GM18870 (cell line): ENCODE results near the gene TMEM151A.
"Not testable (repeated sequence)": the region's sequence is repeated elsewhere in the genome, so short reads cannot be mapped to it uniquely, and the experiment has no call there.

ENCODE experiments used
- ATAC-seq: cut with Tn5 transposase; IDR thresholded peaks from one replicate; pipeline ENCODE4 v1.9.1; 2021; ENCODE audit warnings: moderate library complexity; ENCODE audit not compliant: unreplicated experiment

The TMEM151A gene

DNA sequence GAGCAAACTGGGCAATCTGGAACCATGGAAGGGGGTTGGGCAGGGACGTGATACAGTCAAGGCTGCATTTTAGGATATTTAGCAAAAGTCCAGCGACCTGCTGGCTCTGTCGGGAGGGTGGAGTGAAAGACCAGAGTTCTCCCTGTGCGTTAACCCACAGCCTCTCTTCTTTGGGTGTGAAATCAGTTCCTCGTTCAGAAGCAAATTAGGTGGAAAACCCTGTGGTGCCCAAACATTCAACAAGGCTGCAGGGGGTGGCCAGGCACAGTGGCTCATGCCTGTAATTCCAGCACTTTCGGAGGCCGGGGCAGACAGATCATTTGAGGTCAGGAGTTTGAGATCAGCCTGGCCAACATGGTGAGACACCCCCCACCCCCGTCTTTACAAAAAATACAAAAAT lies 5.9 kb downstream of the TMEM151A start:
- no peak for ATAC-seq

DNA sequence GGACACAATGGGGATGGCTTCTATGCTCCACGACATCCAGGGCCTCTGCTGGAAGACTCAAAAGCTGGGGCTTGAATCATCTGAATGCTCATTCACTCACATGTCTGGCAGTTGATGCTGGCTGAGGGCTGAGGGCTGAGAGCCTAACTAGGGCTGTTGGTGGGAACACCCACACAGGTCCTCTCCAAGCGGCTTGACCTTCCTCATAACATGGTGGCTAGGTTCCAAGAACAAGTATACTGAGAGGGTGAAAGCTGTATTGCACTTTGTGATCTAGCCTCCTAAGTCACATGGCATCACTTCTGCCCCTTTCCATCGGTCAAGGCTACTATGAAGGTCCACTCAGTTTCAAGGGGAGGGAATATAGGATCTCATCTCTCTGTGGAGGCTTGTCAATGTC lies 7.5 kb downstream of the TMEM151A start:
- ATAC-seq: no peak

DNA sequence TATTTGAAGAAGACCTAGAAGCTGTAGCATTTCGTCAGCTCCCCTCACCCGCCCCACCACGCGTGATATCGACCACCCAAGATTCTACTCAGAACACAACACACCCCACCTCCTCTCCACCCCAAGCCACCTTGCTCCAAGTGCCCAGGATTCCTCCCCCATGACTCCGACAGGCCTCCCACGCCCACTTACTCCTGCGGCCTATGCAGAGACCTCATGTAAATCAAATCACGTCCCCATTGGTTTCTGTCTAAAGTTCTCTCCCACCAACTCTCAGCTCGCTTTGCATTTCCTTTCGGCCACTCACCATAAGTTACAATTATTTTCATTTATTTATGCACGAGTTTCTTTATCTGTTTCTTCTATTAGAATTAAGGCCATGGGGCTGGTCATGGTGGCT lies 11.0 kb downstream of the TMEM151A start:
- ATAC-seq: no peak

GRCh38 chr11:66309475-66309874 lies 17.8 kb downstream of the TMEM151A start:
- ATAC-seq: no peak

DNA sequence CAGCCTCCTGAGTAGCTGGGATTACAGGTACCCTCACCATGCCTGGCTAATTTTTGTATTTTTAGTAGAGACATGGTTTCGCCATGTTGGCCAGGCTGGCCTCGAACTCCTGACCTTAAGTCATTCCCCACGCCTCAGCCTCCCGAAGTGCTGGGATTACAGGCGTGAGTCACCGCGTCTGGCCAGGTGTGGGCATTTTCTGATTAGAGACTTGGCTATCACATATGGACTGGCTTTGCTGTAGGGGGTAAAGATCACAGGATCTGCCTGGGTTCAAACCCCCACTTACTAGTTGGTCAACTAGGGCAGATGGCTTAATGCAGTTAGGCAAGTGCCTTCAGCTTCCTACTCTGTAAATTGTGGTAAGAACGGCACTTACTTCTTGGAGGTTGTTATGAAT lies 18.6 kb downstream of the TMEM151A start:
- no peak for ATAC-seq

- not testable (repeated sequence) for ATAC-seq
Observed at GRCh38 chr11:66310803-66311440, 19.2 kb downstream of the TMEM151A start.

- ATAC-seq: no peak
Observed at GRCh38 chr11:66311470-66311964, 19.8 kb downstream of the TMEM151A start.

DNA sequence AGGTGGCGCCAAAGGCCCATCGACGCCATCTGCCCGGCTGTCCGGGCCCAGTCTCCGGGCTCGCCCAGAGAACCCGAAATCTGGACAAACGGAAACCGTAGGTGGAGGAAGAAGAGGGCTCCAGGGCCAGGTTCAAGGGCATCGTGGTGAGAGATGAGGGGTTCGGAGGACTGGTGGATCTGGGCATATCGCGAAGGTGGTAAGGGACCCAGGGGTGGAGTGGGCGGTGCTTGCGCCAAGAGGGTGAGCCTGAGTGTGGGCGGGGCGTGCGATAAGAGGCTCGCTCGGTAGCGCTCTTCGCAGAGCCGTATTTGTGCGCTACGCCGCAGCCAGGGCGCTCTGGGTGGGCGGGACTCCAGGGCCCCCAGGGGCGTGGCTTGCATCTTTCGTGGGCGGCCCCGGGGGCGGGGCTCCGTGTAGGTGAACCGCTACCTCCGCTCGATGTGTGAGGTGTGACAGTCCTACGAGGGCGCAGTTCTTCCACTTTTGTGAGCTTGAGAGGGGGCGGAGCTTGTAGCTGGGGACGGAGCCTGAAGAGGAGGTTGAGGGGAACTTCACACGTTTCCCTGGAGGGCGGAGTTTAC lies 20.4 kb downstream of the TMEM151A start:
- ATAC-seq: peak; percentile 65

DNA sequence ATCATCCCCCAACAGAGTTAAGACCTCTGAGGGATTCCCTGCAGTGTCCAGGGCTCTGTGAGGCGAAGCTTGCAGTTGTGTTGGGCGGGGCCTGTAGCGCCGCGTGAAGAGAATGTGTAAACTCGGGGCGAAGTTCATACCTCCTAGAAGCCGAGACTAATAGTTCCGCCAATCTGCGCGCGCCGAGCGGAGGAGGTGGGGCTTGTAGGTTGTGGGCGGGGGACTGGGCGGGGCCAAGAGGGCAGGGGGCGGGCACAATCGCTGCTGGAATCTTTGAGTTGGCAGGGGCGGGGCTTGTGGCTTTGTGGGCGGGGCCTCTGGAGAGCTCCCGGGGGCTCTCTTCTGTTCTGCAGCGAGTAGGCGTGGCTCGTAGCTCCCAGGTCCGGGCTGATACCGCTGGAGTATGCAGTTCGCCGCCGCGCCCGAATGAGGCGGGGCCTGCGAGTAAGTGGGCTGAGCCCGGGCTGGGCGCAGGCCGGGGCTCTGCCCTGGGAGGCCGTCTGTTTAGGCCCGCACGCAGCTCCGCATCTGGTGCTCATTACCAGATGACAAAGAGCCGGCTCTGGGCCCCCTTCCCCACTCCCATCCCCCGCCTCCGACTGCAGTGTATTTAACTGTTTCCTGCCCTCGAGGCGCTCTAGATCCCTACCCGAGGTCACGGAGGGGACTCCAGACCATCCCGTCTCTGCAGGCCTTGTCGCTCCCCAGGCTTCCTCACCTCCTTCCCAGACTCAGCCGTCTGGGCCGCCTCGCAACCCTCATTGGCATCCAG lies 21.0 kb downstream of the TMEM151A start:
- ATAC-seq: peak; percentile 41

DNA sequence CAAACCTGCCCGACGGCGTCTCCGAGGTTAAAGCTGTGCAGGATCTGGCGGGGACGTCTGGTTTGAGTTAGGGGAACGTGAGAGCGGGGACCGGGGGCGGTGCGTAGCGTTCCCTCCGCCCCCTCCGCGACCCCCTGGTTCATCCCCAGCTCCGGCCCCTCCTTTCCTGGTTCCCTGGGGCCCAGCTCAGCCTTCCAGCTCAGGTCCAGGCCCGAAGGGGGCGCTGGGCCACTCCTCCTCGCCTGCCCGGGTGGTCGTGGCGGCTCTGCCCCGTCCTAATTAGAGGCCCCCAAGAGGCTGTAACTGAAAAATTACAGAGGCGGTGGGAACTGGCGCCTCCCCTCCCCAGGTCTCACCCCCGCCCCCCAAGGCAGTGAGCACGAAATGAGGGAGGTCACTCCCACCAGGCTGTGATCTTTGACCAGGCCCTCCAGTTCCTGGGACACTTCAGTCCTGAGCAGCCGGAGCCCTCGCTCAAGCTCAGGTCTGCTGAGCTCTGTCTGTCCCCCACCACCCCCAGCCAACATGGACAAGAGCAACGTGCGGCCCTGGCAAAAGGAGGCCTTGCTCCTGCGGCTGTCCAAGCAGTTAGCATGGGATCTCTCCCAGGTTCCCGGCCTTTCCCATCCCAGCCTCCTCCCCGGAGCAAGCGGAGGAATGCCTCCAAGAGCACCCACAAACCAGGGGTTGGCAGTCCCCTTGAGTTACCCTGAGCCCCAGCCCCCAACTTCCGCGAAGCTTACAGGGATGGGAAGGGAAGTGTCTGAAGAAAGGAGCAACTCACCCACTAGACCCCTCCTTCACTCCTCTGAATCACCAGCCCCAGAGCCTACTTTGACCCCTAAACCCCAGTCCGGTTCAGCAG lies 21.9 kb downstream of the TMEM151A start:
- ATAC-seq: no peak

GRCh38 chr11:66314186-66314501 lies 22.4 kb downstream of the TMEM151A start:
- ATAC-seq: no peak

- ATAC-seq: no peak
Observed at GRCh38 chr11:66314561-66315497, 23.1 kb downstream of the TMEM151A start.

GRCh38 chr11:66315498-66315885 lies 23.8 kb downstream of the TMEM151A start:
- no peak for ATAC-seq

GRCh38 chr11:66315921-66316811 lies 24.5 kb downstream of the TMEM151A start:
- no peak for ATAC-seq

DNA sequence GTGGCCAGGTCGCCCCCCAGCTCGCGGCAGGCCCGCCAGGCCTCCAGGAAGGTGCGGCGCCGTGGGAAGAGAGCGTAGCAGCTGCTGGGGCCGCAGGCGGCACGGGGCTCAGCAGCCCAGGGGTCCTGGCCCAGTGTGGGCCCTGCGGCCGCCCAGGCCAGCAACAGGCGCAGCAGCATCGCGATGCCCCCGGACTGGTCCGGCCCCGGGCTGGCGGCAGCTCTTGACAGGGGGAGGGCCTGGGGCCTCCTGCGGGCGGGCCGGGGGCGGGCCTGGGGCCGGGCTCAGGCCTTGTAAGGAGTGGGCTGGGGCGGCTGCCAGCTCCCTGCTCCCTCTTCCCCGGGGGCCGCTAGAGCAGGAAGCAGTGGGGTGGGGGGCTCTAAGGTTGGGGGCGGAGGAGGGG lies 25.2 kb downstream of the TMEM151A start, which contains the start of gene CD248:
TSS of gene CD248 (minus strand) at position 196 of the 403 bp plus-strand sequence. CDS start at position 179, 17 bp downstream.
- no peak for ATAC-seq

DNA sequence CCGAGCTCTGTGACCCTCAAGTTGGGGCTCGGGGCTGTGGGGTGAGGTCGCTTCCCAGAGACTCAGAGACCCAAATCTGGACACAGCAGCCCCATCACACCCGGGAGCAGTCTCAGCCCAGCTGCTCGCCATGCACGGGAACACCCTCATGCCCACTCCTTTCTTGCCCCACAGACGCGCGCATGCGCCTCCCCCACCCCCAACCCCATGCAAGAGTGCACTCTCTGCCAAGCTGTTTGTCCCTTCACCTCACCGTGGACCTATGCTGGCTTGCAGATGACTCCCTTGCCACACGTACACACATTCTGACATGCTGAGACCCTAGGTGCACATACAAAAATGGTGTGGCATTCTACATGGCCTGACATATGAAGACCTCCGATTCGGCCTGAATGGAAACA lies 25.6 kb downstream of the TMEM151A start:
- ATAC-seq: no peak

- ATAC-seq: no peak
Observed at GRCh38 chr11:66317723-66318599, 26.3 kb downstream of the TMEM151A start.

DNA sequence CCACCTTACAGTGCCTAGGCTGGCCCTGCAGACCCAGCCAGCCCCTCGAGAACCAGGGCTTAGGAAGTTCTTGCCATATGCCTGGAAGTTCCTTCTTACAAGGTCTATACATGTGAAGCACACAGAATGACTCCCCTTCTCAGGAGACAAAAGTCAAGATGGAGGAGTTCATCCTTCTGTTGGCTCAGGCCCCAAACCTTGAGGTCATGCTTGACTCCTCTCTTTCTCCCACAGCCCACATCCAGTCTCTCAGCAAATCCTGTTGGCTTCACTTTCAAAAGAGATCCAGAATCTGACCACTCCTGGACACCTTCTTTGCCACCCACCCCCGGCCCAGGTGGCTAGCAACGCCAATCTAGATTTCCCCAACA lies 26.9 kb downstream of the TMEM151A start:
- no peak for ATAC-seq
